ENCODE data around the gene SCD5. TPM values are rescaled to one million over a fixed set of nuclear protein-coding genes. Genes with fewer than 3 reads are reported as not detected.
A peak's percentile ranks its signal among the peaks of the same experiment; 100 is the strongest.

Gene SCD5
- total and polyA plus RNA-seq, 2 of the 8 experiments (the other 6 are each of a cell fraction or from before 2014, with no cell fraction given), result 0.92 to 1.2 TPM

DNA sequence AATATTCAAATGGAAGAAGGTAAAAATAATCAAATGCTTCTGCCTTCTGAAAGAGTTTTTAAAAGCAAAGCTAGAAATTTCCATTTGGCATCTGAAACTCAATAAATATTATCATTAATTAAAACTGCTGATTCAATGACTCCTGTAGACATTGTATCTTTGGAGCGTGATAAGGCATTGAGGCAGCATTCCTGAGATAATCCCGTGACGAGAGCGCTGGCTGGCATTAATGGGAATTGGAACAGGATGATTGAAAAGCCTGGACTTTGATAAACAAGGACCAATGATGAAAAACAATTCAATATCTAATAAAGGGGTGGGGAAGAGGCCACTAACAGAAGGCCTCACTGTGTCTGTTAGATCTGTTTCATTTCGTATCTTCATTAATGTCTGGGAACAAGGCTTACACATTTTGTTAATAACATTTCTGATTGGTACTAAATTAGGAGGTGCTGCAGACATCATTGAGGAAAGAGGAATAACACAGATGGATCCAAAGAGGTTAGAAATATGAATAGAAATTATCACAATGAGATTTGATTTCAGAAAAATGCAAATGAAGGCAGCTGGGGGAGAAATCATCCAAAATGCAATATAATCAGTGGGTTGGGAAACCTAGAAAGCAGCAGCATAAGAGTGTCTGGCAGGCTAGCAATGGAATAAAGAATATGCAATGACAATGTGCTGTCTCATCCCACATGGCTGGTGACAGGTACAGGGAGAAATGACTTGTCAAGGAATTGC lies 102.3 kb downstream of the SCD5 start:
- Histone ChIP-seq H2BK12ac (ENCODE audit: low read depth, low read length) (no peak overlapping the region), H3K36me3 (ENCODE audit: control insufficient read depth in 2 of 4, insufficient read depth in 4 of 4, low read length in 3 of 4) (no peaks in the 10 kb centered on the region), H3K18ac (ENCODE audit: extremely low read depth, low read length) (no peak overlapping the region), H4K91ac (replicated peaks; ENCODE audit: insufficient read length, low read length) (no peak overlapping the region), H3K4me1 (replicated peaks in 1 of 4; ENCODE audit: control insufficient read depth in 3 of 4, insufficient read depth in 4 of 4, low read length in 3 of 4) (peaks cover 0 to 12% (median 8%) of the 10 kb centered on the region in 4 experiments; a peak in 3 of 7 replicates), H3K56ac (replicated peaks; ENCODE audit: insufficient read length, low read depth, low read length) (no peak overlapping the region), H3K9me3 (ENCODE audit: insufficient read depth in 2 of 2, low read depth in 1 of 2, low read length in 1 of 2) (no peaks in the 10 kb centered on the region), H3K27ac (ENCODE audit: low read depth, low read length) (no peak overlapping the region), H2AK5ac (ENCODE audit: low read depth, low read length) (no peak overlapping the region), H3K4me2 (ENCODE audit: insufficient read depth in 1 of 2, low read depth in 2 of 2, low read length in 2 of 2) (no peak overlapping the region), H2BK120ac (replicated peaks; ENCODE audit: low read depth, low read length) (no peak overlapping the region), H3K4ac (replicated peaks; ENCODE audit: insufficient read length, low read depth, low read length) (no peak overlapping the region), H2BK15ac (ENCODE audit: low read length) (no peak overlapping the region), H3K23me2 (ENCODE audit: low read depth, low read length) (no peaks in the 10 kb centered on the region), H4K20me1 (replicated peaks in 1 of 2; ENCODE audit: control insufficient read depth in 1 of 2, insufficient read depth in 2 of 2, low read length in 2 of 2) (no peaks in the 10 kb centered on the region), H3K23ac (ENCODE audit: insufficient read length) (no peak overlapping the region), H4K5ac (ENCODE audit: insufficient read length, low read depth, low read length) (no peak overlapping the region), H3K79me1 (ENCODE audit: low read depth, low read length) (no peaks in the 10 kb centered on the region), H2BK5ac (ENCODE audit: low read depth, low read length) (no peak overlapping the region), H2BK20ac (ENCODE audit: low read length) (no peak overlapping the region), H3K27me3 (replicated peaks in 1 of 4; ENCODE audit: control insufficient read depth in 3 of 4, extremely low read depth in 1 of 4, insufficient read depth in 3 of 4, low read length in 3 of 4) (no peaks in the 10 kb centered on the region), H3K79me2 (ENCODE audit: control insufficient read depth in 1 of 2, insufficient read depth in 2 of 2, low read length in 2 of 2) (no peaks in the 10 kb centered on the region), H3K14ac (ENCODE audit: insufficient read length) (no peak overlapping the region), H3K9ac (replicated peaks in 1 of 4; ENCODE audit: extremely low read depth in 1 of 4, low read depth in 3 of 4, low read length in 3 of 4) (no peak overlapping the region), H2AFZ (ENCODE audit: low read length) (no peak overlapping the region), H4K8ac (ENCODE audit: extremely low read depth, insufficient read depth, low read length) (no peak overlapping the region), H3K4me3 (ENCODE audit: extremely low read depth in 1 of 4, insufficient read depth in 2 of 4, low read depth in 3 of 4, low read length in 4 of 4) (no peak overlapping the region)
- DNase-seq (ENCODE audit: low read depth in 1 of 2, low spot score in 2 of 2) (peak in 1 of 2 experiments; percentile 1), FAIRE-seq (no peak)
- 71% methylated on average over 5 of the region's 5 CpGs; no CpG with 5 or more reads in 1 of the 2 experiments for WGBS, 2 experiments (ENCODE audit: extremely low coverage in 1 of 2, insufficient coverage in 1 of 2, insufficient read length in 1 of 2, insufficient replicate concordance in 2 of 2, low coverage in 1 of 2, low lambda C conversion rate in 2 of 2, missing lambda C conversion rate in 1 of 2)
- CTCF ChIA-PET (ENCODE audit: partially characterized antibody), result interaction anchor here (0.6 to 1.6 kb wide), 6 partner anchors 8 to 77 kb away, joined by 3 to 5 read pairs (median 4); no protein-coding TSS in a partner anchor
- POLR2A ChIA-PET (ENCODE audit: partially characterized antibody), result interaction anchor here (1.4 kb wide), 1 partner anchor 42 kb away, joined by 3 read pairs; no protein-coding TSS in a partner anchor
- TF ChIP-seq ZNF274 (IDR thresholded peaks at IDR 0.05; ENCODE audit: borderline replicate concordance, extremely low read depth, low read length), result no peak
